Measurements from ENCODE around the gene MRPL12.
A peak's percentile ranks its signal among the peaks of the same experiment; 100 is the strongest.

MRPL12 gene

GRCh38 chr17:81703747-81704654 is 834 bp downstream of the MRPL12 start:
- no peak for DNase-seq

GRCh38 chr17:81705518-81706231 is 2.5 kb downstream of the MRPL12 start:
- no peak for DNase-seq

DNA sequence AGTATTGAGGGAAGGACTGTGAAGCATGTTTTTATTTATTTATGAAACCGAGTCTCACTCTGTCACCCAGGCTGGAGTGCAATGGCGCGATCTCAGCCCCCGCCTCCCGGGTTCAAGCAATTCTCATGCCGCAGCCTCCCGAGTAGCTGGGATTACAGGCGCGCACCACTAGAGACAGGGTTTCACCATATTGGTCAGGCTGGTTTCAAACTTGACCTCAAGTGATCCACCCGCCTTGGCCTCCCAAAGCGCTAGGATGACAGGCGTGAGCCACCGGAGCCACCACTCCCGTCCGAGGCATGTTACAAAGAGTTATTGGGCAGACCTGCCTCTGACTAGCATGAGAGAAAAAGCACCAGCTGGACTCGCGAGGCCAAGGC is 3.1 kb downstream of the MRPL12 start:
- no peak for DNase-seq

DNA sequence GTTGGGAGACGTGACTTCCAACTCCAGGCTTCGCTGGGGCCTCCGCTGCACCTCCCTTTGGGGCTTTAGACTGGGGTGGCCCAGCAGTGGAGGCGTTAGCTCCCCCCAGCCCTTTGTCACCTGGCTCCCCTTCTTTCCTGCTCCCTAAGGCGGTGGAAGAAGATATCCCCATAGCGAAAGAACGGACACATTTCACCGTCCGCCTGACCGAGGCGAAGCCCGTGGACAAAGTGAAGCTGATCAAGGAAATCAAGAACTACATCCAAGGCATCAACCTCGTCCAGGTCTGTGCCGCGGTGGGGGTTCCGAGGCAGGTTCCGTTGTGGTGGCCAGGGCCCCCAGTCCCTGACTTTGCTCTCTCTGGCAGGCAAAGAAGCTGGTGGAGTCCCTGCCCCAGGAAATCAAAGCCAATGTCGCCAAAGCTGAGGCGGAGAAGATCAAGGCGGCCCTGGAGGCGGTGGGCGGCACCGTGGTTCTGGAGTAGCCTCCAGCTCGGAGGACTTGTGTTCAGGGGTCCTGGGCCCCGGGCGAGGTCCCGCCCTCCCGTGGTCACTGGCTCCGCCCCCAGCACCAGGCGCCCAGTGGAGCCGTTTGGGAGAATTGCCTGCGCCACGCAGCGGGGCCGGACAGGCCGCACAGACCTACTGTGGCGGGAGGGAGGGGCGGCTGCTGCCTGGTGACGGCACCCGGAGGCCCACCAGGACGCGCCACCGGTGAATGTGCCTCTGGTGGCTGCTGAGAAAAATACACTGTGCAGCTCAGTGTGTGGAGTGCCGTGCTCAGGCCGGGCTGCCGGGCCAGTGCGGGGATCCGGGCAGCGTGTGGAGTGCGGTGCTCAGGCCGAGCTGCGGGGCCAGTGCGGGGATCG is 3.8 kb downstream of the MRPL12 start:
- no peak for DNase-seq

- no peak for DNase-seq
These were observed 4.8 kb downstream of the MRPL12 start for GRCh38 chr17:81707725-81708646.

GRCh38 chr17:81708739-81709185 is 5.6 kb downstream of the MRPL12 start:
- no peak for DNase-seq

GRCh38 chr17:81710514-81711308 is 7.5 kb downstream of the MRPL12 start:
- no peak for DNase-seq

DNA sequence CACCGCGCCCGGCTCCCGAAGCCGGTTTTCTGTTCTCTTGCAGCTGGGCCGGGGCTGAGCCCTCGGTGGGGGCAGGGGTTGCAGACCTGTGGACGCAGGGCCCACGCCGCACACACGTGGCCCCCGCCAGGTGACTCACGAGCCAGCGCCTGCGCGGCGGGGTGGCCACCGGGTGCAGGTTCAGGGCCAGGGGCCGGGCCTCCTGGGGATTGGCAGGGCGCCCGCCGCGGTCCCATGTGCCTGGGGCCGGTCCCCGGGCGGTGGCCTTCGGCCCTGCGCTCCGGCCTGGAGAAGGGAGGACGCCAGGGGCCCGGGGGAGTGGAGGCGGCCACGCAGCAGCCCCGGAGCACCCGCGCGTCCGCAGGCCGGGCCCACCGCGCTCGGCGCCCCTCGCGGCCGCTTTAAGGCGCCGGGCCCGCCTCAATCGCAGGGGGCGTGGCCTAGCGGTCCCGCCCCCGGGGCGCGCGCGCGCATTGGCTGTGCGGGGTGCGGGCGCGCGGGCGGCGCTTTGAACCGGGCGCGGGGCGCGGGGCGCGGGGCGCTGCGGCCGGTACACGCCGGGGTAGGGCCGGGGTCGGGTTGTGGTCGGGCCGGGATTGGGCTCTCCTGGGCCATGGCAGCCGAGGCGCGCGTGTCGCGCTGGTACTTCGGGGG is 8.8 kb downstream of the MRPL12 start, which contains the start of gene SLC25A10:
Gene SLC25A10 (plus strand): TSS at position 471 of the 654 bp plus-strand sequence. CDS start 143 bp downstream, at position 614.
- peak; percentile 64 for DNase-seq

DNA sequence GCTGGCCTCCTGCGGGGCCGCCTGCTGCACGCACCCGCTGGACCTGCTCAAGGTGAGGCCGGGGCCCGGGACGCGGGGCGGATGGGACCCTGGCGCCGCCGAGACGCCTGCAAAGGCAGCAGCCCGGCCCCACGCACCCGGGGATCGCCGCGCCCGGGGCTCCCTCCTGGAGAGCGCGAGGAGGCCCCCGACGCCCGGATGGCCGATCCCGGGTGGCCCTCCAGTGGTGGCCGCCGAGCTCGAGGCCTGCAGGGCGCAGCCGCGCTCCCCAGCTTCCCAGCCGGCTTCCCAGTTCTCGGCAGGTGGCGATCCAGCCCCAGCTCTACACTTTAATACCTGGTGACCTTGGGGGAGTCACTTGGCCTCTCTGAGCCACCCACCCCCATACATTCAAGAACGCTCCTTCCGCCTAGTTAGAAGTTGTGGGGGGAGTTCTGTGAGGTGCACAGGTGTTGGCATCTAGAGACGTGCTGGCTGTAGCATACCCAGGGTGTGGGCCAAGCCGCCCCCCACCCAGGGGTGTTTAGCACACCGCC is 9.4 kb downstream of the MRPL12 start:
- no peak for DNase-seq

DNA sequence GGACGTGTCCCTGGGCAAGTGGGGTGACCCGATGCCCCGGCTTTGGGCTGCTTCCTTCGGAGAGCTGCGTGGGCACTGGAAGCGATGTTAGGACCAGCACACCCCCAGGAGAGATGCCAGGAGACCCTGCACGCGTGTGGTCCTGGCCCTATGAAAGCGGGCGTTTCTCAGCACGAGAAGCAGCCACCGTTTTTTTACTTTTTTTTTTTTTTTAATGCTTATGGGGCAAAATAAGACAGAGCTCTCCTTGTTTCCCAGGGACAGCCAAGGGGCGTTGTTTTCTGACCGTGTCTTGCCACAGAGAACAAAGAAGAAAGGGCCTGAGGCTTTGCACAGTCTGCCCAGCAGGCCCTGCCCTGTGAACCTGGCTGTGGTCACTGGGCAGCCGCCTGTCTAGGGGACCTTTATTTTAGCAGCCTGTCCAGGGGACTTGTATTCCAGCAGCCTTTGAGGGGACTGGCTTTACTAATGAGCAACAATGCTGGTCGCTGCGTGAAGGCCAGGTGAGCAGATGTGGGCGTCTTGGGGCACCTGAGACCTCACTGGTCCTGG is 9.9 kb downstream of the MRPL12 start:
- no peak for DNase-seq

- no peak for DNase-seq
These were observed 10.6 kb downstream of the MRPL12 start for GRCh38 chr17:81713556-81714411.

DNA sequence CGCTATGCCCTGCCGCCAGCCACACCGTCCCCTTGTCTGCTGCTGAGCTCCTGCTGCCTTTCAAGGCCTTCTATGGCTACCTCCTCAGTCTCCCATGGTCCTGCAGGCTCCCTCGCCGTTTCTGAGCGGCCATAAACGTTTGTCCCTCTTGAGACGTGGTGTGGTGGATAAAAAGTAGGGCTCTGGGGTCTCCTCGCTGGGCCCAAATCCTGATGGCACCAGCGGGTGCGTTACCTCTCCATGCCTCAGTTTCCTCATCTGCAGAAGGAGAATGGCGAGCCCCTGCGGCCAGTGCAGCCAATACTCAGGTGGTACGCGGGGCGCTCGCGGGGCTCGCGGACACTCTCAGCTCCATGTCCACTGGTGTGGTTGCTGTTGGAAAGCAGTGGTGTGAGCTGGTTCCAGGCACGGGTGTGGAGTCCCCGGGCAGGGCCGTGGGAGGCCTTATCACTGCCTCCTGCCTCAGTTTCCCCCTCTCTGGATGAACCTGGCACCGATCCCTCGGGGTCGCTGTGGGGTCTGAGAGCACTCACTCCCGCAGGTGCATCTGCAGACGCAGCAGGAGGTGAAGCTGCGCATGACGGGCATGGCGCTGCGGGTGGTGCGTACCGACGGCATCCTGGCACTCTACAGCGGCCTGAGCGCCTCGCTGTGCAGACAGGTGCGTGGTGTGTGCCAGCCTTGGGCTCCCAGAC is 11.4 kb downstream of the MRPL12 start:
- no peak for DNase-seq

GRCh38 chr17:81715107-81715871 is 12.1 kb downstream of the MRPL12 start:
- DNase-seq = no peak

DNA sequence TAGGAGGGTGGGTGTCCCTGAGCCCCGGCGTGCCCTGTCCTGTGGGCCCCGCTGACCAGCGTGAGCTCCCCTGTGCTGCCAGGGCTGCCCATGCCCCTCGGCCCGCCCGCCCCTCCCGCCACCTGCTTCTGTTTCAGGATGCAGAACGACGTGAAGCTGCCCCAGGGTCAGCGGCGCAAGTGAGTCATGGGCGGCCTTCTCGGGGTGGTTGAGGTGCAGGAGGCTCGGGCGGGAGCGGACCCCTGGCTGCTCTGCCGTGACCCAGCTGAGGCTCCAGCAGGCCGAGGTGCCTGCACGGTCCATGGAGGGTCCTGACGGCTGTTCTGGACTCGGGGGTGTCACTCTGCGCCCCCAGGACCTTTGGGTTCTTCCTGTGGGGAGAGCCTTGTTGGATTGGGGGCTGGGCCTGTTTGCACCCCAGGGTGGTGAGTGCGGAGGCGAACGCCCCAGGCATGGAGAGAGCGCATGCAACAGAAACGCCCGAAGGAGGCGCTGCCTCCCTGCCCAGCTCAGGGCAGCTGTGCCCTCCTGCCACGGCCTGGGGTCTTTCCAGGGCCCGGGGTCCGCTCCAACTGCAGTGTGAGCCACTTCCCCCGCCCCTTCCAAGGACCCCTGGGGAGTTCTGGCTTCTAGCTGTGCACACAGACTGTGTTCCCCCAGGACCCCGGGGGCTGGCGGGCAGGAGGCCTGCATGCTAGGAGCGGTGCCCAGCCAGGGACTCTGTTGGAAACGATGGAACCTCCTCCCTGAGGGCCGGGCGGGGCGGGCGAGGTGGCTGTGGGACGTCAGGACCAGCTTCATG is 12.9 kb downstream of the MRPL12 start:
- DNase-seq = no peak

- DNase-seq = no peak
These were observed 13.5 kb downstream of the MRPL12 start for GRCh38 chr17:81716674-81716996.

DNA sequence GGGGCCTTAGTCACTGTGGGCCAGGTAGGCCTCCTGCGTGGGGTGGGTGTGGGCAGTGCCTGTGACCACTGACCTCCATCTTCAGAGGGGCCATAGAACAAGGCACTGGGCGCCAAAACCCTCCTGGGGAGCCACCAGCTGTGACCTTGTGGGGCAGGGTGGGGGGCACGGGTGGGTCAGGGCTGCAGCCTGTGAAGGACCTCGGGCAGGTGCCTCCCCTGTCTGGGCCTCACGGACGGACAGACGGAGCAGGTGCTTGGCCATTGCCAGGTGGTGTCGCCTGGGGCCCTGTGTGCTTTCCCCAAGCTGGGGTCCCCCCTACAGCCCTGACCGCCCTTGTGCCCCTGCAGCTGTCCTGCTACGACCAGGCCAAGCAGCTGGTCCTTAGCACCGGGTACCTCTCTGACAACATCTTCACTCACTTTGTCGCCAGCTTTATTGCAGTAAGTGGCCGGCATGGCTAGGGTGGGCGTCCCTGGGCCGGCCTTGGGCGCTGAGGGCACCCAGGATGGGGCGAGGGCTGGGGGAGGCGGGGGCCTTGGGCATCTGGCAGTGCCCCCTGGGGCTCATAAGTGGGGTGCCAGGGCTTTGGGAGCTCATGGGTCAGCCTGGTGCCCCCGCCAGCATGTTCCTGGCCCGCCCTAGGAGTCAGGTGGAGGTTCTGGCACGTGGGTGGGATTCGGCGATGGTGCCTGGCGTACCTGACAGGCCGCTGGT is 14.0 kb downstream of the MRPL12 start:
- no peak for DNase-seq
